IMR-90 (cell line): ENCODE measurements around the gene MEIS3. TPM values are rescaled to one million over a fixed set of nuclear protein-coding genes. Genes with fewer than 3 reads are reported as not detected.

Experiments used
- ATAC-seq: fragments of 200-7000 bp; cut with Tn5 transposase; 2 replicates; pipeline ENCODE4 v1.9.1; 2020; ENCODE audit warnings: low read depth, mild to moderate bottlenecking, moderate library complexity
- BruUV-seq: library from RNA; stranded (reverse); fragments of 400-500 nt; replicated peaks from 2 replicates; lab custom pipeline; 2021; lab: Mats Ljungman, UMichigan
- CTCF ChIA-PET: fragments of 300-600 bp; formaldehyde crosslinking; extraction: SDS; loops from one replicate; lab custom pipeline; 2021; ENCODE audit warnings: antibody characterized with exemption; lab: Yijun Ruan, JAX
- POLR2A ChIA-PET: fragments of 300-600 bp; sonication (Branson Sonifier 250); formaldehyde crosslinking; loops from one replicate; lab custom pipeline; 2022; ENCODE audit warnings: antibody characterized with exemption; ENCODE audit not compliant: unreplicated experiment; lab: Charles Lee
- DNase-seq: peaks from one replicate; pipeline ENCODE4 v3.0.0; 2013
- H2AFZ ChIP-seq: replicated peaks from 2 replicates; pipeline ENCODE3; 2013; ENCODE audit warnings: low read length, mild to moderate bottlenecking; ENCODE audit not compliant: poor library complexity
- H2AK5ac ChIP-seq: 2 replicates; pipeline ENCODE4 v1.6.1; 2013; ENCODE audit warnings: low read depth, low read length, inconsistent platforms
- H2AK9ac ChIP-seq: replicated peaks from 2 replicates; pipeline ENCODE3; 2013; ENCODE audit warnings: mild to moderate bottlenecking, low read depth, low read length, moderate library complexity; ENCODE audit not compliant: poor library complexity
- H2BK120ac ChIP-seq: 2 replicates; pipeline ENCODE4 v1.6.1; 2013; ENCODE audit warnings: low read depth, low read length, inconsistent platforms
- H2BK15ac ChIP-seq: 3 replicates; pipeline ENCODE4 v1.6.1; 2013; ENCODE audit warnings: low read depth, low read length, inconsistent platforms
- H2BK20ac ChIP-seq: 2 replicates; pipeline ENCODE4 v1.6.1; 2013; ENCODE audit warnings: low read depth, mild to moderate bottlenecking, inconsistent platforms, low read length, moderate library complexity
- H2BK5ac ChIP-seq: 2 replicates; pipeline ENCODE4 v1.6.1; 2013; ENCODE audit warnings: mild to moderate bottlenecking, low read depth, low read length, inconsistent platforms; ENCODE audit not compliant: poor library complexity, severe bottlenecking
- H3K14ac ChIP-seq: replicated peaks from 2 replicates; pipeline ENCODE4 v1.6.1; 2013; ENCODE audit warnings: low read depth, low read length, inconsistent platforms
- H3K18ac ChIP-seq: 2 replicates; pipeline ENCODE4 v1.6.1; 2013; ENCODE audit warnings: low read depth, low read length, control low read depth
- H3K23ac ChIP-seq: 2 replicates; pipeline ENCODE4 v1.6.1; 2013; ENCODE audit warnings: low read depth, low read length, inconsistent platforms
- H3K27ac ChIP-seq: 2 replicates; pipeline ENCODE4 v1.5.1; 2013; ENCODE audit warnings: mild to moderate bottlenecking, control low read depth, low read length; ENCODE audit not compliant: insufficient read depth
- H3K27me3 ChIP-seq: 2 replicates; pipeline ENCODE4 v1.6.1; 2013; ENCODE audit warnings: low read length; ENCODE audit not compliant: control insufficient read depth, insufficient read depth
- H3K36me3 ChIP-seq: 2 replicates; pipeline ENCODE4 v1.6.1; 2013; ENCODE audit warnings: low read length, mixed read lengths; ENCODE audit not compliant: control insufficient read depth, insufficient read depth
- H3K4ac ChIP-seq: 2 replicates; pipeline ENCODE4 v1.6.1; 2013; ENCODE audit warnings: low read depth, low read length, inconsistent platforms
- H3K4me1 ChIP-seq: 2 replicates; pipeline ENCODE4 v1.6.1; 2013; ENCODE audit warnings: low read length, mixed read lengths; ENCODE audit not compliant: control insufficient read depth, insufficient read depth
- H3K4me2 ChIP-seq: 2 replicates; pipeline ENCODE4 v1.6.1; 2013; ENCODE audit warnings: low read depth, mild to moderate bottlenecking, control low read depth, low read length, moderate library complexity
- H3K4me3 ChIP-seq: 2 replicates; pipeline ENCODE4 v1.5.1; 2013; ENCODE audit warnings: low read depth, mild to moderate bottlenecking, control low read depth, low read length, moderate library complexity; ENCODE audit not compliant: insufficient read depth
- H3K56ac ChIP-seq: 2 replicates; pipeline ENCODE4 v1.6.1; 2013; ENCODE audit warnings: low read length, inconsistent platforms; ENCODE audit not compliant: insufficient read depth; ENCODE audit errors: extremely low read depth
- H3K79me1 ChIP-seq, 2 experiments: 2 replicates each; pipeline ENCODE4 v1.6.1; 2013; ENCODE audit warnings: low read length in 2 of 2, inconsistent platforms in 1 of 2, low read depth in 1 of 2
- H3K9ac ChIP-seq: 2 replicates; pipeline ENCODE4 v1.6.1; 2013; ENCODE audit warnings: low read depth, low read length, control low read depth
- H3K9me1 ChIP-seq: 2 replicates; pipeline ENCODE4 v1.6.1; 2013; ENCODE audit warnings: low read length, inconsistent platforms; ENCODE audit not compliant: insufficient read depth
- H3K9me3 ChIP-seq: 2 replicates; pipeline ENCODE4 v1.6.1; 2013; ENCODE audit warnings: low read length; ENCODE audit not compliant: control insufficient read depth, insufficient read depth
- H4K20me1 ChIP-seq: 2 replicates; pipeline ENCODE4 v1.6.1; 2013; ENCODE audit warnings: low read length, inconsistent platforms; ENCODE audit not compliant: insufficient read depth
- H4K5ac ChIP-seq: 2 replicates; pipeline ENCODE4 v1.6.1; 2013; ENCODE audit warnings: mild to moderate bottlenecking, low read depth, low read length, control low read depth
- H4K8ac ChIP-seq, 2 experiments: 2 replicates each; pipeline ENCODE4 v1.6.1; 2013; ENCODE audit warnings: low read depth in 2 of 2, low read length in 2 of 2, control low read depth in 1 of 2, inconsistent platforms in 1 of 2
- H4K91ac ChIP-seq: 2 replicates; pipeline ENCODE4 v1.6.1; 2013; ENCODE audit warnings: low read depth, low read length, inconsistent platforms; ENCODE audit not compliant: insufficient read depth
- BHLHE40 ChIP-seq: fragments of 150-350 bp; IDR thresholded peaks from 2 replicates; pipeline ENCODE4 v1.6.1; 2016; ENCODE audit warnings: mild to moderate bottlenecking, low read depth, low read length
- MAFK ChIP-seq: IDR thresholded peaks from 2 replicates; pipeline ENCODE4 v1.6.1; 2012; ENCODE audit warnings: low read depth, low read length, improper control_type of control experiment
- MAZ ChIP-seq: IDR thresholded peaks from 2 replicates; pipeline ENCODE4 v1.6.1; 2012; ENCODE audit warnings: low read depth, mild to moderate bottlenecking, low read length, improper control_type of control experiment, moderate library complexity, borderline replicate concordance
- RAD21 ChIP-seq: IDR thresholded peaks from 2 replicates; pipeline ENCODE4 v1.6.1; 2012; ENCODE audit warnings: low read length, improper control_type of control experiment
- USF2 ChIP-seq: fragments of 150-350 bp; IDR thresholded peaks from 2 replicates; pipeline ENCODE4 v1.6.1; 2017; ENCODE audit warnings: mild to moderate bottlenecking, antibody characterized with exemption, low read length, low read depth
- WGBS, 2 experiments: methylation state at CpG; one replicate each; pipeline versions ENCODE4 v1.1.5 to v1.1.7; 2013; ENCODE audit warnings: missing lambda C conversion rate in 2 of 2; ENCODE audit not compliant: insufficient read length in 1 of 2; ENCODE audit errors: extremely low coverage in 2 of 2; 5-methylcytosine and 5-hydroxymethylcytosine counted together
- dilution Hi-C: fragments of 300-500 bp; cut with HindIII; formaldehyde crosslinking; loops from one replicate; pipeline ENCODE4 v1.14.3; 2018; ENCODE audit warnings: low sequenced_read_pairs; ENCODE audit not compliant: unreplicated experiment
- in situ Hi-C: fragments of 300-500 bp; cut with MboI; formaldehyde crosslinking; loops from 3 replicates; pipeline ENCODE4 v1.14.3; 2019; ENCODE audit warnings: low sequenced_read_pairs, inconsistent platforms, mixed read lengths
- intact Hi-C: fragments of 100-400 bp; cut with micrococcal nuclease; formaldehyde crosslinking; loops from 2 replicates; pipeline ENCODE4 v1.10.0; 2022
- polyA plus RNA-seq, 3 experiments: library from polyadenylated mRNA; depleted of rRNA; stranded (reverse); fragments of >200 nt; gene quantifications; 2 replicates each; pipeline ENCODE4 v1.2.3, GENCODE V29; 2012; ENCODE audit warnings: low replicate concordance in 1 of 3
- total RNA-seq: library from RNA; depleted of rRNA; stranded (reverse); fragments of >200 nt; gene quantifications from 2 replicates; pipeline ENCODE4 v1.2.3, GENCODE V29; 2012

Gene MEIS3
- total and polyA plus RNA-seq, 2 of the 4 experiments (the other 2 are of a cell fraction): 32.4 to 33.0 TPM

DNA sequence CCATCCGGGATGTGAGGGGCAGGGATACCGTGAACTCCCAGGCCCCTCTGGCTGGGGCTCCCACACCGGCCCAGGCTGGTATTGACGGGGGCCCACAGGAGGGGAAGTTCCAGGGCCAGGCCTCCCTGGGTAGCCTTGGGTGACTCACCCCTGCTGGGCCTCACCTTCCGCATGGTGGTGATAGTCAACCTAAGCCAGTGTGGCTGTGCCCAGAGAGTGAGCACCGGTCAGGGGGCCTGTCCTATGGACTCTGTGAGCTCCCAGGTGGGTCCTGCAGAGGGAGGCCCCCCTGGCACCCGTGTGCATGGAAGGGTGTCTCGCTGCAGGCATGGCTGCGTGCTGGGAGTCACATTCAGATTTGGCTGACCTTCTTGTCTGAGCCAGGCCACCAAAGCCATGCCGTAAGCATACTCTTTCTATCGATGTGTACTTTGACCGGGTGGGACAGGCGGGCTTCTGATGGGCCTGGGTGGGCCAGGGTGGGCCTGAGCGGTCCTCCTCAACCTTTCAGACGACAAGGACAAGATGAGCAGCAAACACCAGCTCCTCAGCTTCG lies 42.7 kb downstream of the MEIS3 start:
- Histone ChIP-seq H3K27ac (no peak overlapping the region), H3K27me3 (no peaks in the 10 kb centered on the region), H3K9me3 (no peaks in the 10 kb centered on the region), H2BK120ac (no peak overlapping the region), H3K4ac (no peak overlapping the region), H3K23ac (no peak overlapping the region), H2BK5ac (no peak overlapping the region), H2BK15ac (no peak overlapping the region), H3K4me1 (no peaks in the 10 kb centered on the region), H3K79me1 (peaks cover 3 to 10% of the 10 kb centered on the region in 2 experiments; a peak in 2 of 4 replicates), H4K91ac (no peak overlapping the region), H2AFZ (no peak overlapping the region), H3K36me3 (peaks cover 79% of the 10 kb centered on the region), H3K56ac (no peak overlapping the region), H3K4me2 (no peak overlapping the region), H2AK5ac (no peak overlapping the region), H3K14ac (no peak overlapping the region), H3K9me1 (0 out of 2 replicates have a peak, but pooled peaks cover 5% of the 10 kb centered on the region), H3K4me3 (no peak overlapping the region), H2BK20ac (no peak overlapping the region), H4K5ac (no peak overlapping the region), H4K8ac (no peak overlapping the region), H3K9ac (no peak overlapping the region), H2AK9ac (no peak overlapping the region), H4K20me1 (peaks cover 13% of the 10 kb centered on the region; the same call in 1 of the 2 replicates), H3K18ac (no peak overlapping the region)
- POLR2A ChIA-PET: no interaction called here
- 90% methylated on average over 12 of the region's 16 CpGs; no CpG with 5 or more reads in 1 of the 2 experiments for WGBS, 2 experiments
- intact Hi-C loops (no loop called here), in situ Hi-C loops (no loop called here), dilution Hi-C loops (no loop called here)
- DNase-seq (no peak), ATAC-seq (no peak)
- CTCF ChIA-PET: no interaction called here
- TF ChIP-seq USF2 (no peak), BHLHE40 (no peak), RAD21 (no peak), MAZ (no peak), MAFK (no peak)
- no TSS peak for BruUV-seq
